Stimulated activated CD8-positive, alpha-beta memory T cell treated with anti-CD3 and anti-CD28 coated beads, Interleukin-4, amount 100 ng/mL, for 1 hour (primary cell): Measurements from ENCODE around the gene CAGE1.
A peak's percentile ranks its signal among the peaks of the same experiment; 100 is the strongest.
"Not testable (repeated sequence)": the region's sequence is repeated elsewhere in the genome, so short reads cannot be mapped to it uniquely, and the experiment has no call there.

Experiments used
- DNase-seq, 2 donors: peaks; one replicate each; pipeline ENCODE4 v3.0.0-alpha.2; 2020; ENCODE audit warnings: low read depth in 2 of 2, low spot score in 1 of 2

CAGE1 gene

DNA sequence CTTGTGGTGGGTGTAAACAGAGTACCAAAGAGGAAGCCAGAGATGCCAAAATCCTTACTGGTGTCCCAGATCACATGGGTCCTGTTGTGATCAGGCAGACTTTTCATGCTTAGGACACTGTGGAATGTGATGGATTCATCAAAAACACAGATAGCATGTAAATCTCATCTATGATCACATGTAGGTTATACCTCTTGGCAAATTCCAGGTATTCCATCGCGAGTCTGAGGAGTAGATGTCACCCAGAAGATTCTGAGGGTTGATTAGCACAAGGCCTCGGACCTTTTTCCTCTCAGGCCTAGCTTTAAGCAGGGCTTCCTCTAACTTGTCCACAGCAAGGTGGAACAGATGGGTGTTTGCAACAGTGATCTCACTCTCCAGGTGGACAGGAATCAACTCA lies 48.3 kb downstream of the CAGE1 start:
- DNase-seq: no peak

DNA sequence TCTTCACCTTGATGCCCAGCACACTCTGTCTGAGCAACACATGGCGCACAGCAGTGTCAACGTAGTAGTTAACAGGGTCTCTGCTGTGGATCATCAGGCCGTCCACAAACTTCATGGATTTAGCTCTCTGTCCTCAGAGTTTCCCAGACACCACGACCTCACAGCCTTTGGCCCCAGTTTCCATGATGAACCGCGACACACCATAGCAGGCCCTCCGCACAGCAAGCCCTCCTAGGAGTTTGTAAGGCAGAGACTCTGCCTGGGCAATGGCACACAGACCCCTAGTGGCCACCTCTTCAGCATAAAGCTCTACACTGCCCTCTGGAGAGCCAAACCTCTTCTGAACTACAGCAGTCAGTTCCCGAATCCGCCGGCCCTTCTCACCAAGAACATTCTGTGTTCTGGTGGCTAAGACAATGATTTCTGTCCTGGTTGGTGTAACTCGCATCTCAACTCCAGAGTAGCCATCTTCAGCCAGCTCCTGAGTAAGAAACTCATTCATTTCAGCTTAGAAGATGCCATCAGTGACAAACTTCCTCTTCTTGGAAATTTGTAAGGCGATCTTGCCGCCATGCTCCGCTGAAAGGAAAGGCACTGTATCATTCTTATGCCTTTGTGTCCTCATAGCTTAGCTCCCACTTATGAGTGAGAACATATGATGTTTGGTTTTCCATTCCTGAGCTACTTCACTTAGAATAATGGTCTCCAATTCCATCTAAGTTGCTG lies 50.4 kb downstream of the CAGE1 start:
- not testable (repeated sequence) for DNase-seq

DNA sequence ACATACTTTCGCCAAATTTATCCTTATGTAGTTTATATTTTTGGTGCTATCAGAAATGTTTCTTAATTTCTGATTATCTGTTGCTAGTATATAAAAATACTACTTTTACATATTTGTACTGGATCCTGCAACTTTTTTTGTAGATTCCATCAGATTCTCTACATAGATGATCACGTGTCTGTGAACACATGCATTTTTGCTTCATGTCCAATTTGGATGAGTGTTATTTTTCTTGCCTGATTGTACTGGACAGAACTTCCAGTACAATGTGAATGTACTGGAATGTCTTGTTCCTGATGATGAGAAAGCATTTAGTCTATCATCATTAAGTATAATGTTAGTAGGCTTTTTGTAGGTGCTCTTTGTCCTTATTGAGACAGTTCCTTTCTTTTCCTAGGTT lies 51.5 kb downstream of the CAGE1 start:
- DNase-seq: no peak

DNA sequence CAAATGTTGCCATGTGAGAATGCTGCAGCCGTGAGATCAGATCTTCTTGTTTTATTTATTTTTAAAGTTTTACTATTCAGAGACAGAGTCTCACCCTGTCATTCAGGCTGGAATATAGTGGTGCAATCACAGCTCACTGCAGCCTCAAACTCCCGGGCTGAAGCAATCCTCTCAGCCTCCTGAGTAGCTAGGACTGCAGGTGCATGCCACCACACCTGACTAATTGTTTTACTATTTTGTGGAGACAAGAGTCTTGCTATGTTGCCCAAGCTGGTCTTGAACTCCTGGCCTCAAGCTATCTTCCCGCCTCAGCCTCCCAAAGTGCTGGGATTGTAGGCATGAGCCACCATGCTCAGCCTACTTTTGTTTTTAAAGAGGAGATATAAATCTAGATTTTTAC lies 54.0 kb downstream of the CAGE1 start:
- DNase-seq: no peak

DNA sequence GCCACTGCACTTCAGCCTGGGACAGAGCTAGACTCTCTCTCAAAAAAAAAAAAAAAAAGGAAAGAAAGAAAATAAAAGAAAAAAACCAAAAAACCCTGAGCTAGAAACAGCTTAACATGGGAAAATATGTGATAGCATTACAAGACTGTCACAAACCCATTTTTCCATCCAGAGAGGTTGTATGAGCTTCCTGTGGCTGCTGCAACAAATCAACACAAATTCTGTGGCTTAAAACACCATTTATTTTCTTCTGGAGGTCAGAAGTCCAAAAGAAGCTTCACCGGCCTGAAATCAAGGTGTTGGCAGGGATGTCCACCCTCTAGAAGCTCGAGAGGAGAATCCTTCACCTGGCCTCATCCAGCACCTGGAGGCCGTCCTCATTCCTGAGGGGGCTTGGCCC lies 54.9 kb downstream of the CAGE1 start:
- no peak for DNase-seq

DNA sequence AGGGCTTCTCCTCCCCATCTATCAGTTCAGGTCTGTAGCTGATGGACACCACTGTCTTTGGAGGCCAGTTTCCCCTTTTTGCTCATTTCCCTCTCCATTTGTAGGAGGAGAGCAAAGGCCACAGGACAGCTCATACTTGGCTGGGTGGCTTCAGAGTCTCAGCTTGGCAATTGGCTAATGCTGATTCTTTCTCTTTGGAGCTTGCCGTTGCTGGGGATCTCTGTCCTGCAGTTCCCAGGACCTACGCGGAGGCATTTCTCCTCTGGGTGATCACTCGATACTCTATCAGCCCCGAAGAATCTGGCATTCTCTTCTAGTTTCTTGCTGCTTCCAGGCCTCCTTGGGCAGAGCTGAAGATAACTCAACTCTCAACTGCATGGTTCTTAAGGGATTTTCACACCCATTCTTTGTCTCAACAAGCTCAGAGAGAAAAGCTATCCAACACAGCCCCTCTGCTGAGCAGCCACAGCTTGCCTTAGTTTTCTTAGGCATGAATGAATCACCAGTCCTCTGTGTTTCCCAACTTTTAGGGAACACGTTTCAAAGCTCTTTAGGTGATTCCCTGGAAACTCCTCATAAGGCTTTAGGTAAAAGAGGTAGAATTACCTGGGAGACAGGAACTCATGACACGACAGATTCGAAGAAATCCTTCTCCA lies 57.3 kb downstream of the CAGE1 start:
- no peak for DNase-seq

DNA sequence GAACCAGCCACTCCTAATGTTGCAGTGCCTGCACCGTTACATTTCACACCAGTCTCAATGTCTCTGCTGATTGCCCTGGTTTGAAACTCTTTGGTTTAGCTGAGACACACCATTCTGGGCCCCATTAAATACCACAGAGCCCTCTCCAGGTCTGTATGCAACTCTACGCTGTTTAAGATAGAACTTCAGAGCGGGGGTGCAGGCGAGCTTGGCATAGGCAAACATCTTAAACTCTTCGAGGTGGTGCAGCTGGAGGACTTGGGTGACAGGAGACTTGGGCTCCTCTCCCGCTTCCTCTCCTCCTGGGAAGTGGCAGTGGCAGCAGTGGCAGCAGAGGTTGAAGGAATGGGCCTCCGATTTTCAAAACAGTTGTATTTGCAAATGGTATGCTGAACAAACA lies 58.1 kb downstream of the CAGE1 start:
- DNase-seq: no peak

DNA sequence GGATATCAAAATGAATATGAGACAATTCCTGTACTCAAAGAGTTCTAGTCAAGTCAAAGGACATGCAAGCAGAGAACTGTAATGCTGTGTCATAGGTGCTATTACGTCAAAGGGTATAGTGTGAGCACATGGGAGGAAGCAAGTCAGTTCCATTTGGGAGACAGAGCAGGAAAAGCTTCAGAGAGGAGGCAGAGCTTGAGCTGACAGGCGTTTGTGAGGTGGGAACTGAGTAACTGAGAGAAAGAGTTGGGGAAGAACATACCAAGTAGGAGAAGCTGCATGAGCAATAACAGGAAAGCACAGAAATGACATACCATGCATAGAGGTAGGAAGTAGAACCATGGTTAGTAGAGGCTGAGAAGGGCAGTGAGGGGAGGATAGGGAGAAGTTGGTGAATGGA lies 61.3 kb downstream of the CAGE1 start:
- no peak for DNase-seq

DNA sequence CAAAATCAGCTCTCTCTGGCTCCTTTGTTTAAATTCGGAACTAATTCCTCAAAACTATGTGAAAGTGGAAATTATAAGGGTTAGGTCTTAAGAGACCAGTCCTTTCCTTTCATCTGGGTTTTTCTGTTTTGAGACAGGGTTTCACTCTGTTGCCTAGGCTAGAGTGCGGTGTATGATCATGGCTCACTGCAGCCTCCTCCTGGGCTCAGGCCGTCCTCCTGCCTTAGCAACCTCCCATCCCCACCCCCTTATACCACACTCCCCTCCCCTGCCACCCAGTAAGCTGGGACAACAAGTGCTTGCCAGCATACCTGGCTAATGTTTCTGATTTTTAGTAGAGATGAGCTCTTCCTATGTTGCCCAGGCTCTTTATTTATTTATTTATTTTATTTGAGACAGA lies 63.8 kb downstream of the CAGE1 start:
- DNase-seq: no peak

DNA sequence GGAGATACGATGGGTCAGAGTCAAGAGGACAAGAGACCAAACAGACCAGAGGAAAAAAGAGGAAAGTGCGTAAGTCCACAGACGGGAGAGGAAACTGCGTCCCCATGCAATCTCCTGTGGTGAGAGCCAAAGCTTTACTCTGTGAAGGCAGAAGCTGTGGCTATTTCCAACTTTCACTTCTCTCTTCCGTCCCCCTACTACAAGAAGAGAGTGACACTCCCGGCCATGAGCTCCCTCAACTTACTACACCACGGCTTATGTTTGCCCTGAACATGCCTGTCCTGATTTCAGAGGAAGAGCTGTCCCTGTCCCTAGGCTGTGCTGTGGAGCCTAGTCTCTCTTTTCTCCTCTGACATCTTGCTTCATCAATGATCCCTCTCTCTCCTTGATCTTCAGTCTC lies 65.0 kb downstream of the CAGE1 start:
- no peak for DNase-seq

DNA sequence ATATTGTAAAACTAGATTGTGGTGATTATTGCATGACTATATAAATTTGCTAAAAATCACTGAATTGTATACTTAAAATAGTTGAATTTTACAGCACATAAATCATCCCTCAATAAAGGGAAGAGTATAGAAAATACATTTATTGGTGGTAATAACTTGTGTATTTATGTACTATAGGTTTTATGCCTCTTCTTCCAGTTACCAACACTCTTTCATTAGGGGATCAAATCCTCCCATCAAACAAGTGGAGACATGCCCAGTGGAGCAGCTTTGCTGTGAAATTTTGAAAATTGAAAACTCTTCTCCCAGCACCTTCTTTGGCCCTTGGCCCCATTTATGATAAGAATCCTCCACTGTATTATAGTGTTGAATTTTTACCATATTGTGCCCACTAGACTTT lies 66.5 kb downstream of the CAGE1 start:
- DNase-seq: no peak

DNA sequence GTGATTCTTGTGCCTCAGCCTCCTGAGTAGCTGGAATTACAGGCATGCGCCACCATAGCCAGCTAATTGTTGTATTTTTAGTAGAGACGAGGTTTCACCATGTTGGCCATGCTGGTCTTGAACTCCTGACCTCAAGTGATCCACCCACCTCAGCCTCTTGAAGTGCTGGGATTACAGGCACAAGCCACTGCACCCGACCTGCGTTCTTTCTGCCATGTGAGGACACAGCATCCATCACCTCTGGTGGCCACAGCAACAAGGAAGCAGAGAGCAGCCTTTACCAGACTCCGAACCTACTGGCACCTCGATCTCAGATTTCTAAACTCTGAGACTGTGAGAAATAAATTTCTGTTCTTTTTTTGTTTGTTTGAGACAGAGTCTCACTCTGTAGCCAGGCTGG lies 67.7 kb downstream of the CAGE1 start:
- DNase-seq: not testable (repeated sequence)

DNA sequence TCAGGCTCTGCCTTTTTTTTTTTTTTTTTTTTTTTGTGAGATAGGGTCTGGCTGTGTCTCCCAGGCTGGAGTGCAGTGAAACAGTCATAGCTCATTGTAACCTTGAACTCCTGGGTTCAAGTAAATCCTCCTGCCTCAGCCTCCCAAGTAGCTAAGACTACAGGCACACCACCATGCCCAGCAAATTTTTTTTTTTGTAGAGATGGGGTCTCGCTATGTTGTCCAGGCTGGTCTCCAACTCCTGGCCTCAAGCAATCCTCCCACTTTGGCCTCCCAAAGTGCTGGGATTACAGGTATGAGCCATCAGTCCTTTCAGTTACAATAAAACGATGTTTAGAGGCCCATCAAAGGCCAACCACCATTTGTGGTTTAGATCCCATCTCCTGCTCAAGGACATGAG lies 70.1 kb downstream of the CAGE1 start:
- DNase-seq: not testable (repeated sequence)

DNA sequence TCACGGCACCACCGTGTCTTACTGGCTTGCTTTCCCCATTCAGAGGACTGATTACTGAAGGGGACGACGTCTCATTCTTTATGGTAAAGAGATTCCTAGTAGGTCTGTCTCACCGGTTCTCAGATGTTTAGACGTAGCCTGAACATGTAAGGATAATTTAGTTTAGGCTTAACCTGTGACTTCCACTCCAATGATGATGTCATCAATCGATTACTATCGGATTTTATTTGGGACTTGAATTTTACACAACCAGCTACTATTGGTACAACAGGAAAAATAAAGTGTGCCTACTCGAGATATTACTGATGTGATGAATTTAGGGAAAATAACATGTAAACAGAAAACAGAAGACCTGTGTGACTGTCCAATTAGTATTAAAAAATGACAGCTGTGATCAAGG lies 72.0 kb downstream of the CAGE1 start:
- DNase-seq: no peak

DNA sequence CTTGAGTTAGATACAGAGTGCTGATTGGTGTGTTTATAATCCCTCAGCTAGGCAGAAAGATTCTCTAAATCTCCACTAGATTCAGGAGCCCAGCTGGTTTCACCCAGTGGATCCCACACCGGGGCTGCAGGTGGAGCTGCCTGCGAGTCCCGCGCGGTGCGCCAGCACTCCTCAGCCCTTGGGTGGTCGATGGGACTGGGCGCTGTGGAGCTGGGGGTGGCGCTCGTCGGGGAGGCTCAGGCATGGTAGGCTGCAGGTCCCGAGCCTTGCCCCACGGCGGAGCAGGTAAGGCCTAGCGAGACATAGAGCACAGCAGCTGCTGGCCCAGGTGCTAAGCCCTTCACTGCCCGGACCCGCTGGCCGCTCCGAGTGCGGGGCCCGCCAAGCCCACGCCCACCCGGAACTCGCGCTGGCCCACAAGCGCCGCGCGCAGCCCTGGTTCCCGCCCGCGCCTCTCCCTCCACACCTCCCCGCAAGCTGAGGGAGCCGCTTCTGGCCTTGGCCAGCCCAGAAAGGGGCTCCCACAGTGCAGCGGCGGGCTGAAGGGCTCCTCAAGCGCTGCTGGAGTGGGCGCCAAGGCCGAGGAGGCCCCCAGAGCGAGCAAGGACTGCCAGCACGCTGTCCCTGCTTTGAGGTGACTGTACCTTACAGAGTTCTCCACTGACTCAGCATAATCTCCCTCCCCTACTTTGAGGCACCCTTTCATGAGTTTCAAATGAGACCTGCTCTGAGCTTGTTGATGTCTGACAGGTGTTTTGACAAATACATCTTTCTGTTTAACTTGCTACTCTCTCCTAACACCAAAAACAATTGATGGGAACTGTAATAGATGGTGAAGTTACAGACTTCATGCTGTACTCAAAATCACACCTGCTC lies 72.6 kb downstream of the CAGE1 start:
- DNase-seq: no peak

DNA sequence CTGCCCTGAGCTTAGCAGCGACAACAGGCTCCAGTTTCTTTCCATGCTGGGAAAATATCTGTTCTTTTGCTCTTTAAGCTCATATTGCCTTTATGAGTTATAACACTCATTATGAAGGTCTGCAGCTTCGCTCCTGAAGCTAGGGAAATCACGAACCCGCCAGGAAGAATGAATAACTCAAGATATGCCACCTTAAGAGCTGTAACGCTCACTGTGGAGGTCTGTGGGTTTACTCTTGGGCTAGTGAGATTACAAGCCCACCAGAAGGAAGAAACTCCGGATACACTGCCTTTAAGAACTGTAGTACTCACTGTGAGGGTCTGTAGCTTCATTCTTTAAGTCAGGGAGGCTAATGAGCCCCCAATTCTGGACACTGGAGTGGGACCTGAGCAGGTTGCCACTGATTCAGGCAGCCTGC lies 73.6 kb downstream of the CAGE1 start:
- DNase-seq: no peak

DNA sequence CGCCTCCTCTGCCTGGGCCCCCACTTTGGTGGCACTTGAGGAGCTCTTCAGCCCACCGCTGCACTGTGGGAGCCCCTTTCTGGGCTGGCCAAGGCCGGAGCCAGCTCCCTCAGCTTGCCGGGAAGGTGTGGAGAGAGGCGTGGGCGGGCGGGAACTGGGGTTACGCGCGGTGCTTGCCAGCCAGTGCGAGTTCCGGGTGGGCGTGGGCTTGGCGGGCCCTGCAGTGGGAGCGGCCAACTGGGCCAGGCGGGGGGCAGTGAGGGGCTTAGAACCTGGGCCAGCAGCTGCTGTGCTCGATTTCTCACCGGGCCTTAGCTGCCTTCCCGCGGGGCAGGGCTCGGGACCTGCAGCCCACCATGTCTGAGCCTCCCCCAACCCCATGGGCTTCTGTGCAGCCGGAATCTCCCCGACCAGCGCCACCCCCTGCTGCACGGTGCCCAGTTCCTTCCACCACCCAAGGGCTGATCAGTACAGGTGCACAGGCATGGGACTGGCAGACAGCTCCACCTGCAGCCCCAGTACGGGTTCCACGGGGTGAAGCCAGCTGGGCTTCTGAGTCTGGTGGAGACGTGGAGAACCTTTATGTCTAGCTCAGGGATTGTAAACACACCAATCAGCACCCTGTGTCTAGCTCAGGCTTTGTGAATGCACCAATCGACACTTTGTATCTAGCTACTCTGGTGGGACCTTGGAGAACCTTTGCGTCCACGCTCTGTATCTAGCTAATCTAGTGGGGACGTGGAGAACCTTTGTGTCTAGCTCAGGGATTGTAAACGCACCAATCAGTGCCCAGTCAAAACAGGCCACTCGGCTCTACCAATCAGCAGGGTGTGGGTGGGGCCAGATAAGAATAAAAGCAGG lies 74.2 kb downstream of the CAGE1 start:
- not testable (repeated sequence) for DNase-seq

DNA sequence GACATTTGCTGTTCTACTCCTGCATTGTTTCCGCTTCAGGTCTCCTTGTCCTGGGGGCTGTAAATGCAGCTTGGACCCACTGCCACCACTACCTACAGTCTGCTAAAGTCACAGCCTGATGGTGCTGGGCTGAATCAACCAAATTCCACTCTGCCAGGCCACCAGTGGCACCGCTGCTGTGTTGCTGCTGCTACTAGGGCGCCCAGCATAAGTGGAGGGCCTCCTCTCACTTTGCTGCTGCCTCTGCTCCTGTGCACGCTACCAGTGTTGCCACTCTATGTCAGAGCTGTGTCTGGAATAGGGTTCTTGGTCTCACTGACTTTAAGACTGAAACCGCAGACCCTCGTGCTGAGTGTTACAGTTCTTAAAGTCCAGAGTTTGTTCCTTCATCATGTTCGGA lies 75.1 kb downstream of the CAGE1 start:
- DNase-seq: no peak

DNA sequence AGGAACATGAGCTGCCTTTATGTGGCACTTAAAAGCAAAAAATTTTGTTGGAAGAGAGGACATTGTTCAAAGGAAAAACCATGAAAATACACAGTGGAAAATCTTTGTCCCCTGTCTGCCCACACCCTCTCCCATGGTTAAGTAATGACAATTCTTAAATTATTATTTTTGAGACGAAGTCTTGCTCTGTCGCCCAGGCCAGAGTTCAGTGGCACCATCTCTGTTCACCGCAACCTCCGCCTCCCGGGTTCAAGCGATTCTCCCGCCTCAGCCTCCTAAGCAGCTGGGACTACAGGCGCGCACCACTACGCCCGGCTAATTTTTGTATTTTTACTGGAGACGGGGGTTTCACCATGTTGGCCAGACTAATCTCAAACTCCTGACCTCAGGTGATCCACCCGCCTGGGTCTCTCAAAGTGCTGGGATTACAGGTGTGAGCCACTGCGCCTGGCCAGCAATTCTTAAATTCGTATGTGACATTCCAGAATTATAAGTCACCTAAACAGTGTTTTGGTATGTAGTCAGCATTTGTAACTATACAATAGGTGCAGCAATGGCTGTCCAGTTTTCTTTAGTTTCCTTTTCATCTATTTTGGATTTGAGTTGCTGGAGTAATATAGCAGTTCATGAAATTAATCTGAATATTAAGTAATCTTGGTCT lies 75.9 kb downstream of the CAGE1 start:
- DNase-seq: no peak

DNA sequence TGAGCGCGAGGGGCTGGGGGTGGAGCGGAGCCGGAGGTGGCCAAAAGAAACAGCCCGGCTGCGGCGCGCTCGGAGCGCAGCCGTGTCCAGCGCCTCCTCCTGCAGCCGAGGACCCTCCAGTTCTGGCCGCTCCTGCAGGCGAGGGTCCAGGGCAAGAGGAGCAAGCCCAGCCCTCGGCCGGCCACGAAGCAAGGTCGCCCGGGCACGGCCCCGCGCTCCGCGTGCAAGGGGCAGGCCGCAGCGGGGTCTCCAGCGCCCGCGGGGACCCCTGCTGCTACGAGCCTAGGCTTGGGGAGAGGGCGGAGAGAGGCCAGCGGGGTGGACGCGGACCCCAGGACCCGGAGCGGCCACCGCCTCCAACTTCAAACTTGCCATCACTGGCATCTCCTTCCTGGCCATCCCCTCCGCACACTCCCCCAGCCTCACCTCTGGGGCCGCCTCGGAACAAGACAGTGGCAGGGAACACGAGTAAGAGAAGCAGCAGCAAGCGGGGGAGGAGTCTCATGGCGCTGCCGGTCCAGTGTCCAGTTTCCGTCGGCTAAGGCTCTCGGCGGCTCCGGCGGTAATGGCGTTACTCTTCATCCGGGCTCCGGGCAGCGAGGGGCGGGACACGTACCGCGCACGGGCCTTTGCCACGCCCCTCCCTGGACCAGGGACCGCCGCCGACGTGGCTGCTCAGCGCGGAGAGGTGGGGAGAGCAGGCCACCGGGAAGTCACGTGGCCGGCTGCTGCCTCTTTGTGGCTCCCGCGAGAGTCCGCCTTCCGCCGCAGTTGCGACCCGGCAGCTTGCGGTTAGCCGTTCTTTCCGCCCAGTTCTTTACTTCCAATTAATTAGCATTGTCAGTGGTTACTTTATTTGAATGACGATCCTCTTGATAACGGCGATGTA lies 76.7 kb downstream of the CAGE1 start, which contains the start of gene SSR1:
Gene SSR1, minus strand, starts transcription at position 584 of the 889 bp plus-strand sequence. Its CDS starts 79 bp downstream, at position 505.
- DNase-seq: peak; percentile 79 to 87
